WTC11 (cell line): ENCODE results near the gene STPG4.

Experiments used
- ESRRA ChIP-seq: sonication (generic); formaldehyde crosslinking; IDR thresholded peaks from 2 replicates; pipeline ENCODE4 v1.8.1; 2022; ENCODE audit warnings: mild to moderate bottlenecking, missing genetic modification reagents, borderline replicate concordance
- TF ChIP-seq, protein P1 (sequence below): fragments of 200-600 bp; IDR thresholded peaks from 2 replicates; pipeline ENCODE4 v1.8.0; 2022; ENCODE audit warnings: antibody characterized with exemption

DNA sequence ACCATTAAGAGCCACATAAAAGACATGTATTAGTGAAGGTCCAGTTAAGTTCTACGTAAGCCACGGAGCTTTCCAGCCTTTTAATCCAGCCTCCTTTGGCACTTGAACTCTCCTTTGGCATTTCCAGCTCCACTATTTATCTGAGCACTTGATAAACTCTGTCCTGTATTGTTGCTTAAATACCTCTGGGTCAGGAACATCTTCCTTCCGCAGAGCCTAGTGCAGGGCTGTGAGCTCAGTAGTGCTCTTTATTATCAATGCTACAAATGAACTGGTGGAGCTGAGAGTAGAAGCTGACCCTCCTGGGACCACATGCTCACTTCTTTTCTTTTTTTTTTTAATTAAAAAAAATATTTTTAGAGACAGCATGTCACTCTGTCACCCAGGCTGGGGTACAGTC is 4.9 kb downstream of the STPG4 start:
- TF ChIP-seq, protein P1, sequence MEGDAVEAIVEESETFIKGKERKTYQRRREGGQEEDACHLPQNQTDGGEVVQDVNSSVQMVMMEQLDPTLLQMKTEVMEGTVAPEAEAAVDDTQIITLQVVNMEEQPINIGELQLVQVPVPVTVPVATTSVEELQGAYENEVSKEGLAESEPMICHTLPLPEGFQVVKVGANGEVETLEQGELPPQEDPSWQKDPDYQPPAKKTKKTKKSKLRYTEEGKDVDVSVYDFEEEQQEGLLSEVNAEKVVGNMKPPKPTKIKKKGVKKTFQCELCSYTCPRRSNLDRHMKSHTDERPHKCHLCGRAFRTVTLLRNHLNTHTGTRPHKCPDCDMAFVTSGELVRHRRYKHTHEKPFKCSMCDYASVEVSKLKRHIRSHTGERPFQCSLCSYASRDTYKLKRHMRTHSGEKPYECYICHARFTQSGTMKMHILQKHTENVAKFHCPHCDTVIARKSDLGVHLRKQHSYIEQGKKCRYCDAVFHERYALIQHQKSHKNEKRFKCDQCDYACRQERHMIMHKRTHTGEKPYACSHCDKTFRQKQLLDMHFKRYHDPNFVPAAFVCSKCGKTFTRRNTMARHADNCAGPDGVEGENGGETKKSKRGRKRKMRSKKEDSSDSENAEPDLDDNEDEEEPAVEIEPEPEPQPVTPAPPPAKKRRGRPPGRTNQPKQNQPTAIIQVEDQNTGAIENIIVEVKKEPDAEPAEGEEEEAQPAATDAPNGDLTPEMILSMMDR: no peak
- TF ChIP-seq ESRRA (CRISPR knock-in tag): no peak
